Ammon's horn (tissue), 1 donor: ENCODE measurements around the gene ADAMTS6.
A peak's percentile ranks its signal among the peaks of the same experiment; 100 is the strongest.

ENCODE experiments used
- DNase-seq: peaks from one replicate; pipeline ENCODE4 v3.0.0-alpha.2; 2016; ENCODE audit warnings: low spot score

ADAMTS6 gene

DNA sequence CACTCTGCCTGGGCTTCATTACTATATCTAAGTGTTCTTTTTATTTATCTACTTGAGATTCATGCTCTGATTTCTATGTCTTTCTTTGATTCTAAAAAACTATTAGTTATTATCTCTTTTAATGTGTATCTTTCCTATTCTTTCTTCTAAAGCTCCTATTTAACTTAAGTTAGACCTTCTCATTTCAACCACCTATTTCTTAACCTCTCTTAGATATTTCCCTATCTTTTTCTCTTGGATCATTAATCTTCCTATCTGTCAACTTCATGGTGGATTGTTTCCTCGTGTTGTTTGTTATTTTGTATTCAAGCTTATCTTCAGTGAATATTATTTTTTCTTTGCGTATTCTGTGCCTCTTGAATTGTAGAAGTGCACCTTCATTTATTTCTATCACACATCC, 202.1 kb downstream of the ADAMTS6 start:
- DNase-seq = no peak

DNA sequence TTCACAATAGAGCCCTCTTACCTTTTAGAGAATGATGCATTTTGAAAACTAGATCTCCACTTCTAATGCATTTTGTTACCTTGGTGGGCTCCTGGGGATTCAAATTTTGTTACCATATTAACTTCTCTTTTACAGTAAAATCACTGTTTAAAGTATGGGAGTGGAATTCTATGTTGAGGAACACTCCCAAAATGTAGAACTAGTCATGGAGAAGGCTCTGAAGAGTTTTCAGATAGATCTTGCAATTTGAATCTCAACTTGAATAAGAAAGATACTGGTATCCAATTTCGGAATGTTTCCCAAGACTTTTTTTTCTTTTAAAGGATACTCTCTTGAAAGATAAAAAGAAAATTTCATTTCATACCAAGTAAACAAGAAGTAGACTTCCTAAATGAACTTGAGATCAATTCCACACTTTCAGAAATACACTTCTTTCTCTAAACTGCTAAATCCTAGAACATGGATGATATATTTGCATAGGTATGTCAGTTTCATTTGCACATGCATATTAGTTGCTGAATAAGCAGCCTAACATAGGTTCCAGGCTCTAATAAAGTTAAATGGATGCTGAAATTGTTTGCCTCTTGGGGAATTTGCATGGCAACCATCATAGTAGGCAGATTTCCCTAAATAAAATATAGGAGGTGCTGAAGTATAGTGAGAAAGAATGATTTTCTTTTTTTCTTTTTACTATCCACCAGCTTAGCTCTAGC, 205.4 kb downstream of the ADAMTS6 start:
- DNase-seq = no peak

DNA sequence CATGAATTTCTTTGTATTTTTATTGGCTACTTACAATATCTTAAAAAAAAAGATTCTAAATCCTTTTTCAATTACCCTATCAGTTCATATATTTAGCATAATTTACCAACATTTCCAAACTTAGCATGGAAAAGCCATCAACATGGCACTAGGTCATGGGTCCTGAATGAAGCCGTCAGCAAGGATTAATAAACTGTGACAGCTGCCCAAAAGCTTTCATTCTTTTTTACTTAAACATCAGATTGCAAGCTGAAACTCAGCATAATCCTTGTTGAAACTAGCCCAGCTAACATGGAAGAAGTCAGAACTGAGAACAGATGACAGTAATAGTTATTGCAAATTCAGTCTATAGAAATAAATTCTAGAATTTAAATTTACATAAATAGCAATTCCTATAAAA, 209.8 kb downstream of the ADAMTS6 start:
- DNase-seq = no peak

DNA sequence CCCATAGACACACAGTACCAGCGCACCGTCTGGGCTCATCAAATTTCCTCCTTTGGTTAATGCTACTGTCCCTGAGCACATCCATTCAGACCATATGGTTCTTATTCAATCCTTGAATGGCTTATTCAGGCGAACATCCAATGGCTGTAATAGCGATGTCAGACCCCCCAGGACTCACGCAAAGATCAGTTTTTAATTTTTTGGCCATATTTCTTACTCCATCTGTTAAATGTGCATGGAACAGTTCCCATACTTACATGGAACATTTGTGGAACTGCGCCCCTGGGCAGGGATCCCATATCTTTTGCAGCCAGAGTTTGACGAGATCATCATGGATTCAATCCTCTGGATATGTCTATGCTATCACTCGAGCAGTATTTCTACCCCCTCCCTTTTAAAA, 213.2 kb downstream of the ADAMTS6 start:
- no peak for DNase-seq

DNA sequence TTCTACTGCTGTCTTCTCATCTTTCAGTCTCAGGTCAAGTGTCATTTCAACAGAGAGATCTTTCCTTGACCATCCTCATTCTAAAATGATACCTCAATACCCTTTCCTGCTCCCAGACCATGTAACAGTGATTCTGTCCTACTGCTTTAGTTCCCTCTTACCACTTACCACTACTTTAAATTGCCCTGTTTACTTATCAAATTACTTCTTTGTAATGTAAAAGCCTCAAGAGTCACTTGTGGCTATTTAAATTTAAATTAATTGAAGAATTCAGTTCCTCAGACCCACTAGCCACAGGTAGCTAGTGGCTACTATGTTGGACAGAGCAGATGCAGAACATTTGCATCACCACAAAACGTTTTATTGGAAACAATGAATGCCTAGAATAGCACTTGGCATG, 217.3 kb downstream of the ADAMTS6 start:
- DNase-seq = no peak

DNA sequence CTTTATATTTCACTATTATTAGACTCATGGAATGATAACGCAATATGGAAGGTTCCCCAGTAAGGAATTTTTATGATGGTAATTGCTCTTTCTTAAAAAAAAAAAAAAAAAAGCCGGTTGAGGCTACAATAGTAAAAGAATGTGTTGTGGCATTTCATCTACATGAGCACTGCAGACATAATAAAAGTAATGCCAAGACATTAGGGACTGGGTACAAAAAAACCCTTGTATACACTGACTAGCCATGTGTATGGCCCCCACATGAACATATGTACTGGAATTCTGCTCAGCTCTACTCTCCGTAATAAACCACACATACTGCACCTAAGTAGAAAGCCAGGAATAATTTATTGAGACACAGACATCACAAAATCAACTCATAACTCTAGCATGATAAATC, 218.4 kb downstream of the ADAMTS6 start:
- DNase-seq = no peak

DNA sequence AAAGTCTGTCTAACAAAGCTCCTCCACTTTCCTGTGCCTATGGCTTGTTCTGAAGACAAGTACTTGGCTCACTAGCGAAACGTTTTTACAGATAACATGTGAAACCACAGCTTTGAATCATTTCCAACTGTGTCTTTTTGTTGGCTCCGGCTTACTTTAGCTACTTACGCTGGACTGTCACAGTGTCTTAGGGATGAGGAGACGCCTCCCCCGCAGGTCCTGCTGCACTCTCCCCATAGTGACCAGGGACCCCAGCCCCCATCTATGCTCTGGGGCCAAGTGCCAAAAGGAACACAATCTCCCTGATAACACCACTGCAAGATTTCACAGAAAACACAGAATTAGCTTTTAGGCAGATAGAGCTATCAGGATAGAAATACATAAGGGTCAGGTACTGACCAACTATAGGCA, 219.1 kb downstream of the ADAMTS6 start:
- no peak for DNase-seq

DNA sequence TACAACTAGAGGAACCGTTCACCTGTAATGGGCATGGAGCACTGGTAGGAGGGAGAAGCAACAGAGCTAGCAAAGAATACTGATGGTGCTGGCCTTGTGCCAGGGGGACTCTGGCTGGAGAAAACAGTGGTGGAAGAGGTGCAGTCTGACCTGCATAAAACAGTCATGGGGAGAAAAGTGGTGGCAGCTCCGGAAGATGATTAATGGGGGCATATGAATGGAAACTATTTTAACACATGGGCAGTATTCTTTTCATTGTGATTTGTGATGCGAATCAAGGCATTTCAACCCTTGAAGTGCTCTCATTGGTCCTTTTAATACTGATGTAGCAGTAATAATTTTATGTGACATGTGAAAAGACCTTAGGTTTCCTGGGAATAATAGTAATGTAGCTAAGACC, 219.6 kb downstream of the ADAMTS6 start:
- DNase-seq = no peak

DNA sequence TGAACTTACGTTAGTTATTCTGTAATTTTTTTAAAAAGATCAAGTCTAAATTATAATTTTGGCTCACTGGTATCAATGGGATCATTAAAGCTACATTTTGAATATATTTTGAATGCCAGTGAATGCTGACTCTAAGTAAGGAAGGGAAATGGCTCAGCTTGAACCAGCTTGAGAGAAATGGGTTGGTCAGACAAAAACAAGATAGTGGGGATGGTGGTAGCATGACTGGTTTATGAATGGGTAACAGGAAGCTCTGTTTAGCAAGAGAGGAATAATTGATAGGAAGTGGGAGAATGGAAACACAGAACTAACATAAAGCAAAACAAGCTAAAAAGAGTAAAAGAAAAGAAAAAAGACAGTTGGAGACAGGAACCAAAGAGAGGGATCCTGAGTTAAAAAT, 220.2 kb downstream of the ADAMTS6 start:
- no peak for DNase-seq

DNA sequence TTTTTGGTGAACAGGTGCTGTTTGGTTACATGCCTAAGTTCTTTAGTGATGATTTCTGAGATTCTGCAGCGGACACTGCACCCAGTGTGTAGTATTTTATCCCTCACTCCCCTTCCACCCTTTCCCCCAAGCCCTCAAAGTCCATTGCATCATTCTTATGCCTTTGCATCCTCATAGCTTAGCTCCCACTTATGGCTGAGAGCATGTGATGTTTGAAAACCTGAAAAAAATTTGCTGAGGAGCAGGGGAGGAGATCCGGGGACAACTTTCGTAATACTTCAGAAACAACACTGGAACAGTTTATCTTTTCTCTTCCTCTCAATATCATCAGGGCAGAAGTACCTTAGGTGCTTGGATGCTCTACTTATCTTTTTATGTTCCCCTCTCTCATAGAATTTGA, 226.4 kb downstream of the ADAMTS6 start:
- DNase-seq = no peak

DNA sequence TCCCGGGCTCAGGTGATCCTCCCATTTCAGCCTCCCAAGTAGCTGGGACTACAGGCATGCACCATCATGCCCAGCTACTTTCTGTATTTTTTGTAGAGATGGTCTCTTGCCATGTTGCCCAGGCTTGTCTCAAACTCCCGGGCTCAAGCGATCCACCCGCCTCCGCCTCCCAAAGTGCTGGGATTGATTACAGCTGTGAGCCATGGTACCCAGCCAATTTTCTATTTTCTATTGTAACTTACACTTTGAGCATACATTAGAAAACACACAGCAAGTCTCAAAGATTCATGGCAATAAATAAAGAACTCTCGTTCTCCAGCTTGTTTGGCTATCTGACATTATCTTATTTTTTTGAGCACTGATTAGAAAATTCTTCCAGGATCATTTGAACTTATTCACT, 228.7 kb downstream of the ADAMTS6 start:
- DNase-seq = no peak

DNA sequence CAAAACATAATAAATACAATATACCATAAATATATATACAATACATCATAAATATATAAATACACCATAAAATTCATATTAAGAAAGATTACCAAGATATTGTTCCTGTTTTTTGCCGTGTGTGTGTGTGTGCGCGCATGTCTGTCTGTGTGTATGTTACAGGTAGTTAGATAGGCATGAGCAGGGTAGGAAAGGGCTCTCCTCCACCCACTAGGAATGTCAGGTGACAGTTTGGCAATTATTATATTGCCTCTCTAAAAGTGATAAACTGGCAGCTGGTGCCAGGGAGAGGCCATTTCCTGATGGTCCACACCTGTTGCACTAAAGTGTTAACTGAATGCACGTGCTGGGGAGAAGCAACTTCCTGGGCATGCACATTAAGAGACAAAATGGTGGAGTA, 232.8 kb downstream of the ADAMTS6 start:
- no peak for DNase-seq

DNA sequence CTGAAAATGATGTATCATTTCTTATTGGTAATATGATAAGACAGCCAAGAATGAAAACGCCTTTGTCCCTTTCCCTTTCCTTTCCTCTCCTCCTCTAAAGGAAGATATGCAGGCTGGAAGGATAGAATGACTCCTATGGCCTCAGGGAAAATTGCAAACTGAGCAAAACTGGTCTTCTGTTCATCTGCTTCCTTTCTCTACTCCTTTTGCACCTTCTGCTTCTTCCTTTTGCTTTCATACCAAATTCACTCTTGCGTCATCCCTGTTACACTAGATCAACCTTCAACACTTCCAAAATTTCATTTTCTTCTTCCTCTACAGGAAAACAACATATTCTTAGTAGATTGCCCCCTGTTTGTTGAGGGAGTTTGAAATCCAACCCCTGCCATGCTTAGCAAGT, 234.1 kb downstream of the ADAMTS6 start:
- DNase-seq = no peak

DNA sequence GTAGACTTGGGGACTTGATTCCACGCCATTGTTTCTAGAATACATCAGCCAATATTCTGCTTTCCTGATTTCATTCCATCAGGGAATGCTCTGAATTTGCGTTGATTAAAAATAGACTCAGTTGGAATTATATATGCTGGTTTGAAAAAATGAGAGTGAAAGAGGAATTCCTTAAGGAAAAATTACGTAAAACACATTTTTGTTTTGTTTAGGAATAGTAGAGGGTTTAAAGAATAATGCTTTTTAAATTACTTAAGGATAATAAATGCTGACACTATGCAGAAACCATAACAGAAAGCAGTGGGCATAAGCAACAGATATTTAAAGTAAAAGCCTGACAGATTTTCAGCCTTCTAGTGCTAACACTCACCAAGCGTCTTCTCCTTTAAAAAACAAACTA, 235.0 kb downstream of the ADAMTS6 start:
- DNase-seq = no peak

DNA sequence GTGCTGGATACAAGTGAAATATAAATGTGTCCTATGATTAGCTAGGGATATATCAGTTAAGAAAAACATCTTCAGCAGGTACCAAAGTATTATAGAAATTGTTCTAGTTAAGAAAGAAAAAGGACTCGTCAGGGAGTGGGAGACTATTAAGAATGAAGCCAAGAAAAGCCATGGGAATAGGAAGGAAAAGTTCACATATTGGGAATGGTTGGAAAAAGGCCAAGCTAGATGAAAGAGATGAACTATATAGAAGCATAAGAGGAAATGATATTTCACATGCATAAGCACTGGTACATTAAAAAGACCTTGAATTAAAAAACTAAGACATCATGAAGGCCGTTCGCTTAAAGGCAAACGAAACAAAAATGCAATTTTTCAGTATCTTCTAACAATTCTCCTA, 237.7 kb downstream of the ADAMTS6 start:
- DNase-seq = no peak

DNA sequence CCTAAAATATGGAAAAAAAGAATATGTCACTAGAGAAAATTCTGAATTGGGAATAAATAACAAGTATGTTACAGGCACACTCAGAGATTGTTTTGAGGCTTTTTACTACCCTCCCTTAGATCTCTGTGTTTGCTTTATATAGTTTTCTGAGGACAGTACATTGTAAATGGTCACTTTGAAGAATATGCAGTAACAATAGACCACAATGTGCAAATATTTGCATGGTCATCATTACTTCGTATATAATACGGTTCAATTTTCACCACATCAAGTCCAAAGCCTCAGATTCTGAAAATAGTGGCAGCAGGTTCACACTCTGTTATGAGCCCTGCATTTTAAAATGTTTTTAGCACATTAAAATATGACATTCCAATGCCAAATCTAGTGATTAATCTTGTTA, 238.6 kb downstream of the ADAMTS6 start:
- no peak for DNase-seq

DNA sequence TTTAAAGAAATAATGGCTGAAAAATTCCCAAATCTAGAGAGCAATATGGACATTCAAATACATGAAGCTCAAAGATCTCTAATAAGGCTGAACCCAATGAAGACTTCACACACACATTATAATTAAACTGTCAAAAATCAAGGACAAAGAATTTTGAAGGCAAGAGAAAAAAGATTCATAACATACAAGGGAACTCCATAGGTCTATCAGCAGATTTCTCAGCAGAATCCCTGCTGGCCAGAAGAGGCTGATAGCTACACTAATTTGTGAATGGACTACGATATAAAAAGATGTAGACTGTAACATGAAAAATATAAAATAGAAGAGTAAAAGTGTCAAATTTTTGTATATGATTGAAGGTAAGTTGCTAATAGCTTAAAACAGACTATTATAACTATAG, 251.9 kb downstream of the ADAMTS6 start:
- DNase-seq = no peak

DNA sequence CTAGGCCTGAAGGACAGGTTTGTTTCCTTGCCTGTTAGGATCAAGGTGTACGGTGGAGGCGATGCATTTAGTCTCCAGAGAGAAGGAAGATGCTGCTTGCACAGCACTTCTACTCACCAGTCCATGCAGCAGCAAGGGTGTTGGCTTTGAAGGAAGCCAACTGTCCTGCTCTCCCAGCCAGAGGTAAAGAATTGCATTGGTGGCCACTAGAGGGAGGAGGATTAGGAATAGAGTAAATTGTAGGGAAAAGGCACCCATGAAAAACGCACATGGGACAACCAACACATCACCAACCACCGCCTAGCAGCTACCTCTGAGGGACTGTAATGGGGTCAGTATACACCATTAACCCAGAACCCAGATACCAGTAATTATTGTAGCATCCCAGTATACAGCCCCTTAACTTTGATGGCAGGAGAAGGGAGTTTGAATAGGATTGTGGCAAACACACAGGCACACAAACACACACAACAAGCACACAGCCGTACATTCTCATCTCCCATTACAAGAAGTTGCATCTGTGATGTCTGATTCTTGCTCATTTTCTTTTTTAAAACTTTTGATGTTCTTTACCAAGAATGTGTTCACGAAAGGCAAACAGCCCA, 267.7 kb downstream of the ADAMTS6 start:
- DNase-seq = no peak

DNA sequence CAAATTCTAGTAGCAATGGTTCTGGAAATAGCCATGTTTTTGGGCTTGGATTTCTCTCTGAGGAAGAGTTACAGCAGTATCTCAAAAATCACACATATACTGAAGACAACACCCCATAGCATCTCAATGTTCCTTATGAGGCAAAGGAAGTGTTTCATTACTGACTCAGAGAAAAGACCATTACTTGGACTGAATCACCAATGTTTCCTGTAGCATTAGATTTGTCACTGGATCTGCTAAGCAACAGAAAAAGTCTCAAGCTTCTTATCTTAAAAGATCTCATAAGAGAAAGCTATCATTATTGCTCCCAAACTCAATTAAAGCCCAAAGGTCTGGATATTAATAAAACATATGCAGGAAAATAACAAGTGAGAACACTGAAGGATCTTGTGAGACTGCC, 272.4 kb downstream of the ADAMTS6 start:
- DNase-seq = no peak

DNA sequence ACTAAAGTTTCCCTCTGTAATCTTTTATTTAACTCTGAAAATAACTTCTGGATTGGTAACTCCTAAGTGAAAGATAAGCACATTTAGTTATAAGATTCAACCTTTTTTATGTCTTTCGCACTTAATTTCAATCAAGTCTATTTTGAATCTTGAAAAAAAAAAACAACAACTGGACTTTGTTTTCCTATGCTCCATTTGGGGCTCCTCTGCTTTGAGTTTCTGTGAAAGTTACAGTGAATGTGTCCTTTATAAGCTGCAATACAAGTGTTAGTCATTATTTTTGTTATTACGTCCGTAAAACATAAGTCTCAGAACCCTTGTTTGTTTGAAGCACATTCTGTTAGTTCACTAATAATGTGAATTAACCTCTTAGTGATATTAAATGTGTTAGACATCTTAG, 276.8 kb downstream of the ADAMTS6 start:
- DNase-seq = no peak

DNA sequence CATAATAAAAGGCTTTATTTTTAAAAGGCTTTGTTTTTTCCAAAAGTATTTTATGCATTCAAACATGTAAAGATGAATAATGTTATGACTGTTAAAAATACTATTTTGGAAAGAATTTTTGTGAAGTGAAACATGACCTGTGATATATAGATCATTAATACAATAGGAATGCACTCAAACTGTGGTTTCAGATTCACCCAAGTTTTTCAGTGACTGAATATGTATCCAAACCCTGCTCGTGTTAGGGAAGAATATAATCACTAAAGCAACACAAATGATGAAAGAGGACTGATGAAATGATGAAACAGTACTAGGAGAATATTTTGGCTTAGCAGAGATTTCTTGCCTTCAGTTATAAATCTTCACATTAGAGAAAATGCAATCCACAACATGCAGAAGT, 278.0 kb downstream of the ADAMTS6 start:
- no peak for DNase-seq

DNA sequence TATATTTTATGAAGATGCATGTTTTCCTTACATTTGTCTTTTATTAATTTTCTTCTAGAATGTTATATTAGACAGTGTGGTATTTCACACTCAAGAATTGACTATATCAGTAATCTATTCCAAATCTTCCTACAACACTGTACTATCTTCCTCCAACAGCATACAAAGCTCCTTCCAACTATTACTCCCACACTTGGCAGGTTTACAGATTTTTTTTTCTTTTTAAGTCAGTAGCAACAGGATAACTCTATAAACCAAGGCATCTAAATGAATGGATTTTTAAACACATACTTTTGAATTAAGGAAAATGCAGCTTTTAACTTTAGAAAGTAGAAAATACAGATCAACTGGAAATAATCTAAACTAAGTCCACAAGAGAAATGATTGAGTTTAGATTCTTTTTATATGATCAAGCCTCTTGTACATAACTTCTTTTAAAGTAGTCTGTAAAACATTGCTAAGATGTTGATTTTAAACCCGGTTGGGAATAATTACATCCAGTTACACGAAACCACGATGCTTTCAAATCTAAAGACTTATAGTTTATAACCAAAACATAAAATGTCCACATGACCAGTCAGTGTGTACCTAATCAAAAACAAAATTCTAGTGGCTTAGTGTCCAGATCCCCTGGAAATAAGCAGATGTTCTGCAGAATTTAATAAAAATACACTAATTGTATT, 281.6 kb downstream of the ADAMTS6 start:
- DNase-seq = peak; percentile 7

DNA sequence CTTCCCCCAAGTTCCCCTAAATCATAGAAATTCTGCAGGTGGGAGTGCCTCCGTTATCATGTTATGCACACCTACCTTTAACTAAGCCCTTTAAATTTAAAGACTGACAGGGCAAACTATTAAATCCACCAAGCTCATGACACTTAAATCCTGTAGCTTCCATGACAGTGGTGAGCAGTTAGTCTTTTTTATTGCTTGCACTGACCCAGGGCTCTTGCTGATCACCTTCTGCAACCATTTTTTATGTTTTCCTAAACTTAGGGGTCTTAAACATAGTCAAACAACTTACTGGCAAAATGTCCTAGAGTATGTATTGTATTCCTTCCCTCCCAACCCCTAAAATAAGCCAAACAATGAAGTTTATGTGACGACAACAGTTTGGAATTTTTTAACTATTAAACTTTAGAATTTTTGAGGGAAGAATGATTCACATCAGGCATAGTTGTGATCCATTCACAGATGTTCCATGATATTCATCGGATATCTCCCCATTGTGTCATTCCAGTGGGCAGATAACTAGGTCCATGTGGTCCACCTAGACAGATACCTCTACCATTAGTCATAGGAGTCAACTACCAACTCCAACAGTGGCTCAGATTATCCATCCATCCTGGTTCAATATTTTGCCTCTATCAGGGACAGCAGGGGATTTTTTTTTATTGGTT, 283.1 kb downstream of the ADAMTS6 start:
- DNase-seq = no peak
